Measurements from ENCODE around the gene FLCN. TPM values are rescaled to one million over a fixed set of nuclear protein-coding genes. Genes with fewer than 3 reads are reported as not detected.

Gene FLCN, protein sequence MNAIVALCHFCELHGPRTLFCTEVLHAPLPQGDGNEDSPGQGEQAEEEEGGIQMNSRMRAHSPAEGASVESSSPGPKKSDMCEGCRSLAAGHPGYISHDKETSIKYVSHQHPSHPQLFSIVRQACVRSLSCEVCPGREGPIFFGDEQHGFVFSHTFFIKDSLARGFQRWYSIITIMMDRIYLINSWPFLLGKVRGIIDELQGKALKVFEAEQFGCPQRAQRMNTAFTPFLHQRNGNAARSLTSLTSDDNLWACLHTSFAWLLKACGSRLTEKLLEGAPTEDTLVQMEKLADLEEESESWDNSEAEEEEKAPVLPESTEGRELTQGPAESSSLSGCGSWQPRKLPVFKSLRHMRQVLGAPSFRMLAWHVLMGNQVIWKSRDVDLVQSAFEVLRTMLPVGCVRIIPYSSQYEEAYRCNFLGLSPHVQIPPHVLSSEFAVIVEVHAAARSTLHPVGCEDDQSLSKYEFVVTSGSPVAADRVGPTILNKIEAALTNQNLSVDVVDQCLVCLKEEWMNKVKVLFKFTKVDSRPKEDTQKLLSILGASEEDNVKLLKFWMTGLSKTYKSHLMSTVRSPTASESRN
- 81.0 and 98.0 TPM in 2 replicates for total RNA-seq

DNA sequence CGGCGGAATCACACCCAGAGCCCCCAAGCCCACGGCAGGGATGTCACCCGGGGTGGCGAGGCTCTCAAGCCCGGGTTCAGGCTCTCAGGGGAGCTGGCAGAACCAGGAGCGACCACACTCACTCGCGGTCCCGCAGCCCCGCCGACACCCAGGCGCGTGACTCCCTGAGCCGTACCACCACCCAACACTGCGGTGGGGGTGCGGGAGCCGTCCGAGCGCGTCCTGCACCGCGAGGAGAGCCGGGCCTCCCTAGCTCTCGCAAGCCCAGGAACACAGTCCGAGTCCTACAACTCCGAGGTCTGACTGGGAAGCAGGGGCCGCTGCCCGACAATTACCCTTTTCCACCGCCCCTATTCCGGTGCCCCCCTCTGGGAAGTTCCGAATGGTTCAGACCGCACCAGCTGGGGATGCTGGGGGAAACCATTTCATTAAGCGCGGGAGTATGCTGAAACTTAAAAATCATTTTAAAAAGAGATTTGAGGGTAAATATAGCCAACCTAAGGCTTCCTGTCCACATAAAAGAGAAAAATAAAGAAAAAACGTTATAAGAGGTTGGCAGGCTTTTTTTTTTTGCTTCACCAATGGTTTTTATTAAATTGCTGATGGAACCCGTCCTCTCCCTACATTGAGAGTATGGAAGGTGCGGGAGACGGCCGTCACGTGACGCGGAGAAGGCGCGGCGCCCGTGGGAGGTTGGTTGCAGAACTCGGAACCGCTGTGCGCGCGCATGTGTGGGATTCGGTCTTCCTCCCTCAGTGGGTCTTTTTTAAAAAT lies at the start of gene FLCN:
TSS of gene FLCN (minus strand) at position 143 of the 774 bp plus-strand sequence. CDS start 9,031 bp downstream, outside the sequence.

DNA sequence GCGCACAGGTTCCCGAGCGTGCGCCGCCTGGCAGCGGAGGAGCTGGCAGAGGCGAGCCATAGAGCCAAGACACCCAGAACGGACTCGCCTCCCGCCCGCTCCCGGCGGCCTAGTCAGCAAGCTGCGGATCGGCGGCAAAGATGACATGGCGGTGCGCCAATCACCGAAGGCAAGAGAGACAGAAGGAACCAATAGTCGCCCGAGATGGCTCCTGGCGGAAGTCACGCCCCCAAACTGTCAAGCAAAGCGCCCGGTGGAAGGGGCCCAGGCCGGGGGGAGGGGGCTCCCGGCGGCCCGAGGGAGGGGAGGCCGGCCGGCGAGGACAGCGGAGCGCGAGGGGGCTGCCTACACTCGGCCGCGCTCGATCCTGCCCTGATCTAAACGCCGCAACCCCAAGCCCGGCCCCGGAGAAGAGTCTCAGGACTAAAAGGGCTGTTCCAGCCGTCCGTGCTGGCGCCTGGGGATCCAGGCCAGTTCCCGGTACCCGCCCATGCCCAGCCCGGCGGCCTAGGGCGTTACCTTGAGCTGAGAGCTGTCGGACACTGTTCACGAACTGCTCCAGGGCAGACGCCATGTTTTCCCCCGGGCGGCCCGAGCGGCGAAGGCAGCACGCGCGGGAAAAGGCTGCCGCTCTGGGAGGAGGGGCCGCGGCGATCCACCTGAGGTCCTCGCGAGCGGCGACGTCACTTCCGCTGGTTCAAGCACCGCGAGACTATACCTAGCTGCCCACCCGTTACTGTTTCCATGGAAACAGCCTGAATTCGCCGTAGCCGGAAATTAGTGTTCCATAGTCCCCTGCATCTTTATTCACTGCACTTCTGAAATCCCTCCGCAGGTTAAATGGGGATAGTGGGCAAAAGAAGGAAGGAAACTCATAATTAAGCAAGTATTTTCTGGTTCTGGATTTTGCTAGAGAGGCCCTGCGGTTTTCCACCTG lies 43.9 kb upstream of the FLCN start, which contains the start of gene COPS3:
TSS of gene COPS3 (minus strand) at position 634 of the 937 bp plus-strand sequence. CDS start at position 574, 60 bp downstream.

DNA sequence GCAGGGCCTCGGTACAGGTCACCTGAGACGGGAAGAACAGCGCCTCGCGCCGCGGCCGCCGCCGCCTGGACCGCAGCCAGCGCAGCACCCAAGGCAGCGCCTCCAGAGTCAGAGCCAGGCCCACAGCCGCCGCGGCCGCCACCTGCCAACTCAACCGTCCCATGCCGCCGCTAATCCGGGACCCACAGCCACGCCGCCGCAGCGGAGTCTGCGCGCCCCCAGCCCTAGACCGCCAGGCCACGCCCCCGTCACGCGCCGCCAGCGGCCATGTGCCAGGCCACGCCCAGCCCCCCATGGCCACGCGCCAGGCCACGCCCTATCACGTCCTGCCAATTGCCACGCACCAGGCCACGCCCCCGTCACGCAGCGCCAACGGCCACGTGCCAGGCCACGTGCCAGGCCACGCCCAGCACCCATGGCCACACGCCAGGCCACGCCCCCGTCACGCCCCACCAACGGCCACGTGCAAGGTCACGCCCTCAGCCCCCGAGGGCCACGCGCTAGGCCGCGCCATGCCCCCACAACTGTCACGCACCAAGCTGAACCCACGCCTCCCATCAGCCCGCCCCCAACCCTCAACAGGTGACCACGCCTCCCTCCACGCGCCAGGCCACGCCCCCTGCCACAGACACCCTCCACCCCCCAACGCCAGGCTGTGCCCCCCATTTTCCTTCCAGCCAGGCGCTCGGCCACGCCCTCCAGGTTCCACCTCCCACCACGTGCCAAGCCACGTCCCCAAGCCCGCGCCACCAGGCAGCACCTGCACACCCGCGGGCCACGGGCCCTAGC lies 30.6 kb downstream of the FLCN start, which contains the start of gene PLD6:
TSS of gene PLD6 (minus strand) at position 210 of the 789 bp plus-strand sequence. CDS start at position 163, 47 bp downstream.

Other genes starting within 250 kb of the FLCN start
- gene MPRIP, start 194.7 kb downstream of the FLCN start, total RNA-seq: 117 and 118 TPM in 2 replicates
- gene PLD6, start 30.8 kb downstream of the FLCN start, total RNA-seq: 4.5 and 6.4 TPM in 2 replicates
- 86.7 and 156 TPM in 2 replicates for gene COPS3, start 44.1 kb upstream of the FLCN start, total RNA-seq
- 2.2 and 3.7 TPM in 2 replicates for gene NT5M, start 66.2 kb upstream of the FLCN start, total RNA-seq
- gene MED9, start 239.8 kb upstream of the FLCN start, total RNA-seq: 16.2 and 17.3 TPM in 2 replicates